IMR-90 (cell line): ENCODE data around the gene POR. TPM values are rescaled to one million over a fixed set of nuclear protein-coding genes. Genes with fewer than 3 reads are reported as not detected.

Experiments used
- ATAC-seq: fragments of 200-7000 bp; cut with Tn5 transposase; 2 replicates; pipeline ENCODE4 v1.9.1; 2020; ENCODE audit warnings: low read depth, mild to moderate bottlenecking, moderate library complexity
- BruUV-seq: library from RNA; stranded (reverse); fragments of 400-500 nt; replicated peaks from 2 replicates; lab custom pipeline; 2021; lab: Mats Ljungman, UMichigan
- CTCF ChIA-PET: fragments of 300-600 bp; formaldehyde crosslinking; extraction: SDS; loops from one replicate; lab custom pipeline; 2021; ENCODE audit warnings: antibody characterized with exemption; lab: Yijun Ruan, JAX
- POLR2A ChIA-PET: fragments of 300-600 bp; sonication (Branson Sonifier 250); formaldehyde crosslinking; loops from one replicate; lab custom pipeline; 2022; ENCODE audit warnings: antibody characterized with exemption; ENCODE audit not compliant: unreplicated experiment; lab: Charles Lee
- DNase-seq: peaks from one replicate; pipeline ENCODE4 v3.0.0; 2013
- H2AFZ ChIP-seq: replicated peaks from 2 replicates; pipeline ENCODE3; 2013; ENCODE audit warnings: low read length, mild to moderate bottlenecking; ENCODE audit not compliant: poor library complexity
- H2AK5ac ChIP-seq: 2 replicates; pipeline ENCODE4 v1.6.1; 2013; ENCODE audit warnings: low read depth, low read length, inconsistent platforms
- H2AK9ac ChIP-seq: replicated peaks from 2 replicates; pipeline ENCODE3; 2013; ENCODE audit warnings: mild to moderate bottlenecking, low read depth, low read length, moderate library complexity; ENCODE audit not compliant: poor library complexity
- H2BK120ac ChIP-seq: 2 replicates; pipeline ENCODE4 v1.6.1; 2013; ENCODE audit warnings: low read depth, low read length, inconsistent platforms
- H2BK15ac ChIP-seq: 3 replicates; pipeline ENCODE4 v1.6.1; 2013; ENCODE audit warnings: low read depth, low read length, inconsistent platforms
- H2BK20ac ChIP-seq: 2 replicates; pipeline ENCODE4 v1.6.1; 2013; ENCODE audit warnings: low read depth, mild to moderate bottlenecking, inconsistent platforms, low read length, moderate library complexity
- H2BK5ac ChIP-seq: 2 replicates; pipeline ENCODE4 v1.6.1; 2013; ENCODE audit warnings: mild to moderate bottlenecking, low read depth, low read length, inconsistent platforms; ENCODE audit not compliant: poor library complexity, severe bottlenecking
- H3K14ac ChIP-seq: replicated peaks from 2 replicates; pipeline ENCODE4 v1.6.1; 2013; ENCODE audit warnings: low read depth, low read length, inconsistent platforms
- H3K18ac ChIP-seq: 2 replicates; pipeline ENCODE4 v1.6.1; 2013; ENCODE audit warnings: low read depth, low read length, control low read depth
- H3K23ac ChIP-seq: 2 replicates; pipeline ENCODE4 v1.6.1; 2013; ENCODE audit warnings: low read depth, low read length, inconsistent platforms
- H3K27ac ChIP-seq: 2 replicates; pipeline ENCODE4 v1.5.1; 2013; ENCODE audit warnings: mild to moderate bottlenecking, control low read depth, low read length; ENCODE audit not compliant: insufficient read depth
- H3K27me3 ChIP-seq: 2 replicates; pipeline ENCODE4 v1.6.1; 2013; ENCODE audit warnings: low read length; ENCODE audit not compliant: control insufficient read depth, insufficient read depth
- H3K36me3 ChIP-seq: 2 replicates; pipeline ENCODE4 v1.6.1; 2013; ENCODE audit warnings: low read length, mixed read lengths; ENCODE audit not compliant: control insufficient read depth, insufficient read depth
- H3K4ac ChIP-seq: 2 replicates; pipeline ENCODE4 v1.6.1; 2013; ENCODE audit warnings: low read depth, low read length, inconsistent platforms
- H3K4me1 ChIP-seq: 2 replicates; pipeline ENCODE4 v1.6.1; 2013; ENCODE audit warnings: low read length, mixed read lengths; ENCODE audit not compliant: control insufficient read depth, insufficient read depth
- H3K4me2 ChIP-seq: 2 replicates; pipeline ENCODE4 v1.6.1; 2013; ENCODE audit warnings: low read depth, mild to moderate bottlenecking, control low read depth, low read length, moderate library complexity
- H3K4me3 ChIP-seq: 2 replicates; pipeline ENCODE4 v1.5.1; 2013; ENCODE audit warnings: low read depth, mild to moderate bottlenecking, control low read depth, low read length, moderate library complexity; ENCODE audit not compliant: insufficient read depth
- H3K56ac ChIP-seq: 2 replicates; pipeline ENCODE4 v1.6.1; 2013; ENCODE audit warnings: low read length, inconsistent platforms; ENCODE audit not compliant: insufficient read depth; ENCODE audit errors: extremely low read depth
- H3K79me1 ChIP-seq, 2 experiments: 2 replicates each; pipeline ENCODE4 v1.6.1; 2013; ENCODE audit warnings: low read length in 2 of 2, inconsistent platforms in 1 of 2, low read depth in 1 of 2
- H3K9ac ChIP-seq: 2 replicates; pipeline ENCODE4 v1.6.1; 2013; ENCODE audit warnings: low read depth, low read length, control low read depth
- H3K9me1 ChIP-seq: 2 replicates; pipeline ENCODE4 v1.6.1; 2013; ENCODE audit warnings: low read length, inconsistent platforms; ENCODE audit not compliant: insufficient read depth
- H3K9me3 ChIP-seq: 2 replicates; pipeline ENCODE4 v1.6.1; 2013; ENCODE audit warnings: low read length; ENCODE audit not compliant: control insufficient read depth, insufficient read depth
- H4K20me1 ChIP-seq: 2 replicates; pipeline ENCODE4 v1.6.1; 2013; ENCODE audit warnings: low read length, inconsistent platforms; ENCODE audit not compliant: insufficient read depth
- H4K5ac ChIP-seq: 2 replicates; pipeline ENCODE4 v1.6.1; 2013; ENCODE audit warnings: mild to moderate bottlenecking, low read depth, low read length, control low read depth
- H4K8ac ChIP-seq, 2 experiments: 2 replicates each; pipeline ENCODE4 v1.6.1; 2013; ENCODE audit warnings: low read depth in 2 of 2, low read length in 2 of 2, control low read depth in 1 of 2, inconsistent platforms in 1 of 2
- H4K91ac ChIP-seq: 2 replicates; pipeline ENCODE4 v1.6.1; 2013; ENCODE audit warnings: low read depth, low read length, inconsistent platforms; ENCODE audit not compliant: insufficient read depth
- CHD1 ChIP-seq: IDR thresholded peaks from 2 replicates; pipeline ENCODE4 v1.6.1; 2012; ENCODE audit warnings: low read depth, low read length, improper control_type of control experiment
- CTCF ChIP-seq: conservative IDR thresholded peaks from 2 replicates; pipeline ENCODE4 v1.5.1; 2012; ENCODE audit warnings: mild to moderate bottlenecking, low read depth, low read length, improper control_type of control experiment
- ELK1 ChIP-seq: fragments of 150-350 bp; IDR thresholded peaks from 2 replicates; pipeline ENCODE4 v1.6.1; 2016; ENCODE audit warnings: low read depth, mild to moderate bottlenecking, low read length, moderate library complexity, borderline replicate concordance
- FOS ChIP-seq: fragments of 150-350 bp; IDR thresholded peaks from 2 replicates; pipeline ENCODE4 v1.6.1; 2016; ENCODE audit warnings: low read depth, low read length
- MXI1 ChIP-seq: IDR thresholded peaks from 2 replicates; pipeline ENCODE4 v1.6.1; 2012; ENCODE audit warnings: low read depth, mild to moderate bottlenecking, low read length, moderate library complexity, borderline replicate concordance
- RAD21 ChIP-seq: IDR thresholded peaks from 2 replicates; pipeline ENCODE4 v1.6.1; 2012; ENCODE audit warnings: low read length, improper control_type of control experiment
- RFX5 ChIP-seq: IDR thresholded peaks from 2 replicates; pipeline ENCODE4 v1.8.0; 2012; ENCODE audit warnings: low read depth, mild to moderate bottlenecking, low read length, moderate library complexity
- SMC3 ChIP-seq: fragments of 150-350 bp; IDR thresholded peaks from 2 replicates; pipeline ENCODE4 v1.6.1; 2016; ENCODE audit warnings: low read depth, mild to moderate bottlenecking, antibody characterized with exemption, low read length, moderate library complexity
- WGBS, 2 experiments: methylation state at CpG; one replicate each; pipeline versions ENCODE4 v1.1.5 to v1.1.7; 2013; ENCODE audit warnings: missing lambda C conversion rate in 2 of 2; ENCODE audit not compliant: insufficient read length in 1 of 2; ENCODE audit errors: extremely low coverage in 2 of 2; 5-methylcytosine and 5-hydroxymethylcytosine counted together
- dilution Hi-C: fragments of 300-500 bp; cut with HindIII; formaldehyde crosslinking; loops from one replicate; pipeline ENCODE4 v1.14.3; 2018; ENCODE audit warnings: low sequenced_read_pairs; ENCODE audit not compliant: unreplicated experiment
- in situ Hi-C: fragments of 300-500 bp; cut with MboI; formaldehyde crosslinking; loops from 3 replicates; pipeline ENCODE4 v1.14.3; 2019; ENCODE audit warnings: low sequenced_read_pairs, inconsistent platforms, mixed read lengths
- intact Hi-C: fragments of 100-400 bp; cut with micrococcal nuclease; formaldehyde crosslinking; loops from 2 replicates; pipeline ENCODE4 v1.10.0; 2022
- polyA plus RNA-seq, 3 experiments: library from polyadenylated mRNA; depleted of rRNA; stranded (reverse); fragments of >200 nt; gene quantifications; 2 replicates each; pipeline ENCODE4 v1.2.3, GENCODE V29; 2012; ENCODE audit warnings: low replicate concordance in 1 of 3
- total RNA-seq: library from RNA; depleted of rRNA; stranded (reverse); fragments of >200 nt; gene quantifications from 2 replicates; pipeline ENCODE4 v1.2.3, GENCODE V29; 2012

POR gene
- total and polyA plus RNA-seq, 2 of the 4 experiments (the other 2 are of a cell fraction) = 25.5 to 42.2 TPM

- TF ChIP-seq RAD21 = no peak
Observed at GRCh38 chr7:75957021-75957736, 42.2 kb downstream of the POR start (continued).

- WGBS, 2 experiments = 93% methylated on average over 5 of the region's 9 CpGs; no CpG with 5 or more reads in 1 of the 2 experiments
- H3K4ac ChIP-seq = no peak overlapping the region
- peaks cover 17% of the 10 kb centered on the region; the same call in 1 of the 2 replicates for H3K9me1 ChIP-seq
- BruUV-seq = no TSS peak
- no peak overlapping the region for H3K4me3 ChIP-seq
- no peaks in the 10 kb centered on the region for H4K20me1 ChIP-seq
- no peak for ATAC-seq
- no peak overlapping the region for H3K27ac ChIP-seq
- no peak for DNase-seq
- no peak overlapping the region for H2AK5ac ChIP-seq
- H3K23ac ChIP-seq = no peak overlapping the region
- no peak overlapping the region for H2BK15ac ChIP-seq
- ChIA-PET CTCF (no interaction called here), POLR2A (no interaction called here)
- no peak for TF ChIP-seq CTCF
- TF ChIP-seq MXI1 = no peak
- TF ChIP-seq SMC3 = no peak
- TF ChIP-seq CHD1 = no peak
- TF ChIP-seq RFX5 = no peak
- TF ChIP-seq FOS = no peak
- TF ChIP-seq ELK1 = no peak
- no peaks in the 10 kb centered on the region for H3K27me3 ChIP-seq
- H3K4me2 ChIP-seq = no peak overlapping the region
- H2BK20ac ChIP-seq = no peak overlapping the region
- H3K9me3 ChIP-seq = no peaks in the 10 kb centered on the region
- H3K18ac ChIP-seq = no peak overlapping the region
- in situ Hi-C loops (no loop called here), intact Hi-C loops (no loop called here), dilution Hi-C loops (no loop called here)
- H3K14ac ChIP-seq = no peak overlapping the region
- H3K4me1 ChIP-seq = peaks cover 15% of the 10 kb centered on the region
- no peak overlapping the region for H3K9ac ChIP-seq
- H3K79me1 ChIP-seq = peaks cover 6 to 48% of the 10 kb centered on the region in 2 experiments
- H3K36me3 ChIP-seq = peaks cover 32% of the 10 kb centered on the region
- H3K56ac ChIP-seq = no peak overlapping the region
- H2AK9ac ChIP-seq = no peak overlapping the region
- H2BK120ac ChIP-seq = no peak overlapping the region
- H2BK5ac ChIP-seq = no peak overlapping the region
- no peak overlapping the region for H4K91ac ChIP-seq
- no peak overlapping the region for H2AFZ ChIP-seq
- H4K8ac ChIP-seq = no peak overlapping the region
- H4K5ac ChIP-seq = no peak overlapping the region
Observed at GRCh38 chr7:75958802-75959543, 44.0 kb downstream of the POR start.
